ENCODE data around the gene PSMD1. TPM values are rescaled to one million over a fixed set of nuclear protein-coding genes. Genes with fewer than 3 reads are reported as not detected.

Gene PSMD1
- polyA plus RNA-seq, 1 donor (not counting 4 experiments of a cell fraction or from before 2014, with no cell fraction given): 262 TPM

GRCh38 chr2:231168460-231169139 is 111.9 kb downstream of the PSMD1 start:
- H3K27ac ChIP-seq (ENCODE audit: control insufficient read depth, insufficient read depth, low read length): no peak overlapping the region
- H3K4me3 ChIP-seq (ENCODE audit: control insufficient read depth in 2 of 3, extremely low read depth in 1 of 3, insufficient read depth in 2 of 3, low read depth in 1 of 3, low read length in 3 of 3): no peak overlapping the region
- H3K9me1 ChIP-seq (ENCODE audit: control insufficient read depth, extremely low read depth, insufficient read depth, low read length): no peaks in the 10 kb centered on the region
- H3K4me2 ChIP-seq (ENCODE audit: control insufficient read depth, extremely low read depth, insufficient read depth, low read depth, low read length): no peak overlapping the region
- no peak for TF ChIP-seq CTCF (optimal IDR thresholded peaks at IDR 0.05 in 1 of 3, IDR thresholded peaks at IDR 0.05 in 1 of 3, conservative IDR thresholded peaks at IDR 0.05 in 1 of 3; ENCODE audit: extremely low read depth in 1 of 3, insufficient read depth in 2 of 3, low read length in 3 of 3)
- no peak for TF ChIP-seq EZH2 (IDR thresholded peaks at IDR 0.05; ENCODE audit: low read length)
- H3K36me3 ChIP-seq (ENCODE audit: control insufficient read depth in 2 of 2, extremely low read depth in 1 of 2, insufficient read depth in 2 of 2, low read length in 2 of 2): peaks cover 11 to 24% of the 10 kb centered on the region in 2 experiments
- dilution Hi-C loops (cut with MboI; ENCODE audit: extremely low pct_ligation_motif_present, low sequenced_read_pairs): no loop called here
- no peaks in the 10 kb centered on the region for H4K20me1 ChIP-seq (ENCODE audit: control insufficient read depth, extremely low read depth, insufficient read depth, low read length)
- no peak for FAIRE-seq
- no peaks in the 10 kb centered on the region for H3K9me3 ChIP-seq (ENCODE audit: control insufficient read depth, low read depth, low read length)
- DNase-seq (ENCODE audit: low read depth, low spot score): no peak
- H3K27me3 ChIP-seq (ENCODE audit: control insufficient read depth, extremely low read depth, insufficient read depth, low read length): no peaks in the 10 kb centered on the region
- no peaks in the 10 kb centered on the region for H3K79me2 ChIP-seq (ENCODE audit: control insufficient read depth, insufficient read depth, low read length)
- H2AFZ ChIP-seq (ENCODE audit: control insufficient read depth, low read length): no peak overlapping the region
- no peak overlapping the region for H3K9ac ChIP-seq (ENCODE audit: control insufficient read depth, extremely low read depth, insufficient read depth, low read length)
- no peaks in the 10 kb centered on the region for H3K4me1 ChIP-seq (ENCODE audit: control insufficient read depth, extremely low read depth, insufficient read depth, low read length)

DNA sequence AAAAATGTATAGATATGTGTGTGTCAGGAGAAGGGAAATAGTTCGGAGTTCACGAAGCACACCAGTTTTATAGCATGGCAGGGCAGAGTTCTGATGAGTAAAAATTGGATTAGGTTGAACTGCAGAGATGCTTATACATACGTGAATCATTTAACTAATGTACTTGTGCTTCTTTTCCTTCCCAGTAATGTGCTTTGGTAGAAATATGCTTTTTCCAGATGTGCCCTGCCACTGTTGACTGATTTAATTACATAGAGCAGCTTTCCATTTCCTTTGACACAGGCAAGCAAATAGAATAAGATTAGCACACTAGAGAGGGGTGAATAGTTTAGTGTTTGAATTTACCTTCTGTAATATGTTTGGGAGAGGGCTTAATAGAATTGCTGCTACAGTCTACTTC is 112.8 kb downstream of the PSMD1 start:
- H3K27me3 ChIP-seq (ENCODE audit: control insufficient read depth, extremely low read depth, insufficient read depth, low read length): no peaks in the 10 kb centered on the region
- no peak overlapping the region for H2AFZ ChIP-seq (ENCODE audit: control insufficient read depth, low read length)
- H3K9ac ChIP-seq (ENCODE audit: control insufficient read depth, extremely low read depth, insufficient read depth, low read length): no peak overlapping the region
- no peaks in the 10 kb centered on the region for H3K9me1 ChIP-seq (ENCODE audit: control insufficient read depth, extremely low read depth, insufficient read depth, low read length)
- no peak overlapping the region for H3K27ac ChIP-seq (ENCODE audit: control insufficient read depth, insufficient read depth, low read length)
- no peaks in the 10 kb centered on the region for H3K9me3 ChIP-seq (ENCODE audit: control insufficient read depth, low read depth, low read length)
- peaks cover 11 to 23% of the 10 kb centered on the region in 2 experiments for H3K36me3 ChIP-seq (ENCODE audit: control insufficient read depth in 2 of 2, extremely low read depth in 1 of 2, insufficient read depth in 2 of 2, low read length in 2 of 2)
- no peaks in the 10 kb centered on the region for H4K20me1 ChIP-seq (ENCODE audit: control insufficient read depth, extremely low read depth, insufficient read depth, low read length)
- FAIRE-seq: no peak
- dilution Hi-C loops (cut with MboI; ENCODE audit: extremely low pct_ligation_motif_present, low sequenced_read_pairs): no loop called here
- H3K4me2 ChIP-seq (ENCODE audit: control insufficient read depth, extremely low read depth, insufficient read depth, low read depth, low read length): no peak overlapping the region
- DNase-seq (ENCODE audit: low read depth, low spot score): no peak
- no peaks in the 10 kb centered on the region for H3K4me1 ChIP-seq (ENCODE audit: control insufficient read depth, extremely low read depth, insufficient read depth, low read length)
- H3K79me2 ChIP-seq (ENCODE audit: control insufficient read depth, insufficient read depth, low read length): no peaks in the 10 kb centered on the region
- H3K4me3 ChIP-seq (ENCODE audit: control insufficient read depth in 2 of 3, extremely low read depth in 1 of 3, insufficient read depth in 2 of 3, low read depth in 1 of 3, low read length in 3 of 3): no peak overlapping the region
- no peak for TF ChIP-seq EZH2 (IDR thresholded peaks at IDR 0.05; ENCODE audit: low read length)
- TF ChIP-seq CTCF (optimal IDR thresholded peaks at IDR 0.05 in 1 of 3, IDR thresholded peaks at IDR 0.05 in 1 of 3, conservative IDR thresholded peaks at IDR 0.05 in 1 of 3; ENCODE audit: extremely low read depth in 1 of 3, insufficient read depth in 2 of 3, low read length in 3 of 3): no peak
